ENCODE results near the gene FOXO4. TPM values are rescaled to one million over a fixed set of nuclear protein-coding genes. Genes with fewer than 3 reads are reported as not detected.

The FOXO4 gene
- total RNA-seq, 1 donor from 2014 or later: 16.4 TPM

DNA sequence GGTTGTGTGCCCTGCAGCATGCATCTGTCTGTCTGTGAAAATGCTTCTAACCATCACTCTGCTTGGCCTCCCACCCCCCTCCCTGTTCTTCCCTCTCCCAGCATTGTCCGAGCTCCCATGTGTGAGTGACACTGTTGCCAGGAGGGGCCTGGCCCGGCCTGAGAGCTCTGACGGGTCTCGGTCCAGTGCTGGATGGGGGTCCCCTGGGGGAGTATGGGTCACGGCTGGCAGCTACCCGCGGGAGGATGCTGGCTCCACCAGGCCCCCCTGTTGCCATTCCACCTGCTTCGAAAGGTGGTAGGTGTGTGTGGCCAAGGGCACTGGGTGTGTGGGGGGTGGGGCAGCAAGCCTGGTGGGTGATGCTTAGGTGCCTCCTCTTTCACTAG lies 52.6 kb downstream of the FOXO4 start:
- no peaks in the 10 kb centered on the region for H3K9me3 Mint-ChIP-seq (ENCODE audit: unreplicated experiment)
- no peak overlapping the region for H3K4me3 Mint-ChIP-seq (ENCODE audit: unreplicated experiment)
- no peak overlapping the region for H3K27ac Mint-ChIP-seq (ENCODE audit: unreplicated experiment)

GRCh38 chrX:71151366-71151765 lies 55.7 kb downstream of the FOXO4 start:
- peaks cover 5% of the 10 kb centered on the region for H3K36me3 Mint-ChIP-seq (ENCODE audit: low read depth, unreplicated experiment)
- no peak for DNase-seq (ENCODE audit: low spot score)
- H3K9me3 Mint-ChIP-seq (ENCODE audit: unreplicated experiment): no peaks in the 10 kb centered on the region
- no peak overlapping the region for H3K27ac Mint-ChIP-seq (ENCODE audit: unreplicated experiment)
- peaks cover 10% of the 10 kb centered on the region for H3K27me3 Mint-ChIP-seq (ENCODE audit: unreplicated experiment)
- peaks cover 7% of the 10 kb centered on the region for H3K4me1 Mint-ChIP-seq (ENCODE audit: unreplicated experiment)
- H3K4me3 Mint-ChIP-seq (ENCODE audit: unreplicated experiment): no peak overlapping the region
- TF ChIP-seq CTCF (IDR thresholded peaks at IDR 0.05; ENCODE audit: unreplicated experiment): no peak

More for the DNA sequence above, 52.6 kb downstream of the FOXO4 start:
- no peak for DNase-seq (ENCODE audit: low spot score)
- peaks cover 10% of the 10 kb centered on the region for H3K27me3 Mint-ChIP-seq (ENCODE audit: unreplicated experiment)
- no peaks in the 10 kb centered on the region for H3K36me3 Mint-ChIP-seq (ENCODE audit: low read depth, unreplicated experiment)
- no peak for TF ChIP-seq CTCF (IDR thresholded peaks at IDR 0.05; ENCODE audit: unreplicated experiment)
- H3K4me1 Mint-ChIP-seq (ENCODE audit: unreplicated experiment): peaks cover 16% of the 10 kb centered on the region

Other genes with a start within 250 kb of the FOXO4 start
- gene TEX11, start 187.1 kb upstream of the FOXO4 start, total RNA-seq (ENCODE audit: unreplicated experiment): not detected
- 1.1 TPM for gene SLC7A3, start 164.8 kb upstream of the FOXO4 start, total RNA-seq (ENCODE audit: unreplicated experiment)
- 95.0 TPM for gene SNX12, start 27.5 kb upstream of the FOXO4 start, total RNA-seq (ENCODE audit: unreplicated experiment)
- not detected for gene CXorf65, start 10.9 kb downstream of the FOXO4 start, total RNA-seq (ENCODE audit: unreplicated experiment)
- gene IL2RG, start 15.7 kb downstream of the FOXO4 start, total RNA-seq (ENCODE audit: unreplicated experiment): not detected
- gene MED12, start 22.7 kb downstream of the FOXO4 start, total RNA-seq (ENCODE audit: unreplicated experiment): 128 TPM
- gene NLGN3, start 49.0 kb downstream of the FOXO4 start, total RNA-seq (ENCODE audit: unreplicated experiment): 1.7 TPM
- gene GJB1, start 127.4 kb downstream of the FOXO4 start, total RNA-seq (ENCODE audit: unreplicated experiment): not detected
- gene ZMYM3, start 158.3 kb downstream of the FOXO4 start, total RNA-seq (ENCODE audit: unreplicated experiment): 78.1 TPM
- gene NONO, start 187.8 kb downstream of the FOXO4 start, total RNA-seq (ENCODE audit: unreplicated experiment): 549 TPM
- gene ITGB1BP2, start 205.9 kb downstream of the FOXO4 start, total RNA-seq (ENCODE audit: unreplicated experiment): 2.8 TPM